ENCODE results near the gene GPR34.
"Not testable (repeated sequence)": the region's sequence is repeated elsewhere in the genome, so short reads cannot be mapped to it uniquely, and the experiment has no call there.

The GPR34 gene

DNA sequence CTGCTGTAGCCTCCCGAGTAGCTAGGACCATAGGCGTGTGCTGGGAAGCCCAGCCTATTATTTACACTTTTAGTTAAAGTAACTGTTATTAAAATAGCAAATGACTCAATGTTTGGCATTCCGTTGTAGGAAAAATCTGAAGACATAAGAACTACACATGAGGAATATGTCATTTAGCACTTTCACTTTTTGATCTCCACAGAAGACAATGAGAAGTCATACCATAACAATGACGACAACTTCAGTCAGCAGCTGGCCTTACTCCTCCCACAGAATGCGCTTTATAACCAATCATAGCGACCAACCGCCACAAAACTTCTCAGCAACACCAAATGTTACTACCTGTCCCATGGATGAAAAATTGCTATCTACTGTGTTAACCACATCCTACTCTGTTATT lies 6.7 kb downstream of the GPR34 start:
- no peak for DNase-seq (ENCODE audit: low read depth)

DNA sequence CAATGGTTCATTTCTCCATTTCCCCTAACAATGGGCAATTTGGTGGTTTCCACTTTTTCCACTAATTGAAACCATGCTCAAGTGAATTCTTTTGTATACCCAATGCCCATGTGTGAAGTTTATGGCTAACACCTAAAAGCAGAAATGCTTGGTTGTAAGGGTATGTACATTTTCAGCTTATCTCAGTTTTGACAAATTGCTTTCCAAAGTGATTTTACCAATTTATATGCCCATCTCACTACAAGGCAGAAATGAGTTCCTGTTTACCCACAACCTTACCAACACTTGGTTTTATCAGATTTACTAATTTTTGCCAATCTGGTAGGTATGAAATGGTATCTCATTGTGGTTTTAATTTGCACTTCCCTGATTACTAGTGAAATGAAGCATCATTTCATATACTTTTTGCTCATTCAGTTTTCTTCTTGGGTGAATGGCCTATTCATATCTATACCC lies 14.8 kb downstream of the GPR34 start:
- no peak for DNase-seq (ENCODE audit: low read depth)

DNA sequence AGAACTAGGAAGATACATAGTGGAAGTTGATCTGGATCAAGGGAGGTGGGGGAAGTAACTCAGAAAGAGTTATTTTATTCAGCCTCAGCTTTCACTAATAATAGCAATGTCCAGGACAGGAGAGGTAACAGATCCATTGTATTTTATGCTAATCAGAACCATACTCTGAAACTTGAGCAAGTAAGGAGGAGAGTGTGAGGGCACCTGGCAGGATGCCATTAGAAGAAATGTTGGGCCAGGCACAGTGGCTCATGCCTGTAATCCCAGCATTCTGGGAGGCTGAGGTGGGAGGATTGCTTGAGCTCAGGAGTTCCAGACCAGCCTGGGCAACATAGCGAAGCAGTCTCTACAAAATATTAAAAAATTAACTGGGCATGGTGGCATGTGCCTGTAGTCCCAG lies 16.3 kb downstream of the GPR34 start:
- no peak for DNase-seq (ENCODE audit: low read depth)

DNA sequence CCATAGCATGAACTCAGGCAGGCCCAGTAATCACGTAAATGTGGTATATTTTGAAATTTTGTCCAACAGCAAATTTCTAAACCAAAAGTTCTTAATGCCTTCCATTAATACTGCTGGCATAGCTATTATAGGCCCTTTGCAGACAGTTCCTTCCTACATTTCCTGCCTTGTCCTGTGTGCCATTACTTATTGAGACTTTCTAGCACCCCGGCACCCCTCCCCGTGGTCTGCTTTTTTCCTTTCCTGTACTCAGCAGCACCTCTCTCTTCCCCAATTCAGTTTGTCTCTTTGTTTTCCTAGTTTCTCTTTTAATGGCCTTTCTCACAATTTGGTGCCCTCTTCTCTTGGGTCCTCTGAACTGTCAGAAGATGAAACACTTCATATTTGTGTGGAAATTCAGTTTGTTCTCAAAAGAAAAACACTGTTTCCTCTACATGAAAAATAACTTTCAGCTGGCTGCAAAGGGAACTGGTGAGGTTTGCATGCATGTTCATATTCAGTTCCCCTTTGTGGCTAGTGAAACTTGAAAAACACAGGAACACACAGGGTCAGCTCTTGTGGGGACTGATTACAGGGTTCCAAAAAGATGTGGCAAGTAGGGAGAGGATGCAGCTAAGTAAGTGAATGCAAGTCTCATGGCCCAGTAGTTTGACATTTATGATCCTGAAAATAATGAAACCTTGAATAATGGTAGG lies 17.1 kb downstream of the GPR34 start:
- DNase-seq (ENCODE audit: low read depth), result no peak

DNA sequence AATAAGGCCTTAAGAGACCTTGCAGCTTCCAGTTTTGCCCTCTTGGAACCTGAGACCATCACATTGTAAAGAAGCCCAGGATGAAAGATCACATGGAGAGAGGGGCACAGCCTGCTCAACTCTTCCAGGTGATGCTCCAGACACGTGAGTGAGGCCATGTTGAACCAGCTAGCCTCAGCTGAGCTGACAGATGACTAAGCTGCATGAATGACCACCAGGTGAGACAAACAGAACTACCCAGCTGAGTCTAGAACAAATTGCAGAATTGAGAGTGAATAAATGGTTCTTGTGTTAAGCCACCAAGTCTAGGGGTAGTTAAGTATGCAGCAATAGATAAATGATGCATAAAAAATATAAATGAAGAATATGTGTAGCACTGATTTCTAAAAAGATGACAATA lies 18.4 kb downstream of the GPR34 start:
- no peak for DNase-seq (ENCODE audit: low read depth)

DNA sequence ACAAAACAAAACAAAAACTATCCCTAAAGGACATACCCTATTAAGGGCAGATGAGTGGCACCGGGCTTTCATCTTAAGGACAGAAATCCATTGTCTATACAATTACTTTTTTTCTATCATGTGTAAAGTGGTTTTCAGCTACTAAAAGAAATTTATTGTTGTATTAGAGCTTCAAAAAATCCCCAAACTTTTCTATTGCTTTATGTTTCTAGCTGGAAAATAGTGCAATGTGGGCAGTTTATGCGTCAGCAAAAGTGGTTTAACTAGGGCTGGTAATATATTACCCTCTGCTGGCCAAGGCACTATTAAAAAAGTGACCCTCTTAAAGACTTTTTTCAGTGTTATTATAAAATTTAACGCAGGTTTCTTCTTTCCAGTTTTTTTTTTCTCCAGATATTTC lies 19.7 kb downstream of the GPR34 start:
- DNase-seq (ENCODE audit: low read depth), result no peak

DNA sequence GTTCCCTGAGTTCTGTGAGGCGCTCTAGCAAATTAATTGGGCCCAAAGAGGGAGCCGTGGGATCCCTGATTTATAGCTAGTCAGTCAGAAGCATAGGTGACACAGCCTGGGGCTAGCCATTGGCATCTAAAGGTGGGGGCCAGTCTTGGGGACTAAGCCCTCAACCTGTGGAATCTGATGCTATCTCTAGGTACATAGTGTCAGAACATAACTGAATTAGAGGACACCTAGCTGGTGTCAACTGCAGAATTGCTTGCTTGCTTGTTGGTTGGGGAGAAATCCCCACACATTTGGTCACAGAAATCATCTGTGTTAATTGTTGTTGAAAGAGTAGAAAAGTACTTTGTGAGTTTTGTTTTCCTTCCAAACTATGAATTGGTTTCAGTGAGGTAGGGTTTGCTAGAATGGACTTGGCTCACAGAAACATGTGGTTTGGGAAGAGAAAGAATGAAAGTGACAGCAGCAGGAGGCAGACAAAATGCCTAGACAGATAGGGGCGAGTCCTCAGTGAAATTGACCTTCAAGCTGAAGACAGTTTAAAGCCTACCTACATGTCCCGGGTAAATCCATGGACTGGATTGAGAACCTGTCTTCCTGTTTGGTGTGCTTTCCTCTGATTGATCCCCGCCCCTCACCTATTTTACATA lies 22.4 kb downstream of the GPR34 start:
- no peak for DNase-seq (ENCODE audit: low read depth)

DNA sequence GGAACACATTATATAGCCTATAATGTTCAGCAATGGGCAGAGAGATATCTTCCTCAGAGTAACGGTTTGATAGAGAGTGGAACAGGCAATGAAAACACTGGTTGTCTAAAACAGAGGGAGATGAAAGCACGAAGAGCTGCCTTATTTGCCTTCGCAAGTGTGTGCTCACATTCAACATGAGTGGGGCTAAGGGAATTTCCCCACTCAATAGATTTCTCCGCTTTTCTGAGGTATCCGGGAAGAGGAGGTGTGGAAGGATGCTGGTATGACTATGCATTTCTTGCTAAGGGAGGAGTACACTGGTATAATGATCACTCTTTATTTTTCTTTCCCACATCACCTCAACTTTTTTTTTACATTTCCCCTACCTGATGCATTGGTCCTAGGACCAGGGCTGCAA lies 27.4 kb downstream of the GPR34 start:
- no peak for DNase-seq (ENCODE audit: low read depth)

DNA sequence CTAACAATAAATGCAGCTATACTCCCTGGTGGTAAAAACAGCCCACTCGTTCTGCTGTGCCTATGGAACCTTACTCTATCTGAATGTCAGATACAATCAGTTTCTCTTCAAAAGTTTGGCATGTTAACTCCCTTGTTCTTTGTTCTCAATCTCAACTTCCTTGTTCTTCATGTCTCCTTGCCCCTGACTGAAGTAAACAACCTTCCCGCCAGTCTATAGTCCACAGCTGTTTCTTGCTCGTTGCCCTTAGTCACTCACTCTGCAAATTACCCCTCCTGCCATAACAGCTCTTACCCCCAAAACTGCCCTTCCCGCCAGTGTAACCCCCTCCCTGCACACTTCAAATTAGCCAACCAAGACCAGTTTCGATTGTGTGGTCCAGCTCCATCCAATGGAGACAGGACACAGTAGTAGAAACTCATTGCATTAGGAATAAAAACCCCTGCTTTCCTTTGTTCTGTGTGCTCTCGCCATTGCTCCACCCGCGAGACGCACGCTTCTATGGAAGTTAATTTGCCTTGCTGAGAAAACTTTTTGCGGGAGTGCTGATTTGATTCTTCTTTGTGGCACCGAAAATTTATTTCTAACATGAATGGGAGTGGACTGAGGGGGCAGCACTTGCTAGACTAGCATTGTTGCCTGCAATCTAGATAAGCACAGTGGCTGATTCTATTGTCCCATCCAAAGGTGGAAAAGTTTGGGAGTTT lies 28.1 kb downstream of the GPR34 start:
- DNase-seq (ENCODE audit: low read depth), result no peak

DNA sequence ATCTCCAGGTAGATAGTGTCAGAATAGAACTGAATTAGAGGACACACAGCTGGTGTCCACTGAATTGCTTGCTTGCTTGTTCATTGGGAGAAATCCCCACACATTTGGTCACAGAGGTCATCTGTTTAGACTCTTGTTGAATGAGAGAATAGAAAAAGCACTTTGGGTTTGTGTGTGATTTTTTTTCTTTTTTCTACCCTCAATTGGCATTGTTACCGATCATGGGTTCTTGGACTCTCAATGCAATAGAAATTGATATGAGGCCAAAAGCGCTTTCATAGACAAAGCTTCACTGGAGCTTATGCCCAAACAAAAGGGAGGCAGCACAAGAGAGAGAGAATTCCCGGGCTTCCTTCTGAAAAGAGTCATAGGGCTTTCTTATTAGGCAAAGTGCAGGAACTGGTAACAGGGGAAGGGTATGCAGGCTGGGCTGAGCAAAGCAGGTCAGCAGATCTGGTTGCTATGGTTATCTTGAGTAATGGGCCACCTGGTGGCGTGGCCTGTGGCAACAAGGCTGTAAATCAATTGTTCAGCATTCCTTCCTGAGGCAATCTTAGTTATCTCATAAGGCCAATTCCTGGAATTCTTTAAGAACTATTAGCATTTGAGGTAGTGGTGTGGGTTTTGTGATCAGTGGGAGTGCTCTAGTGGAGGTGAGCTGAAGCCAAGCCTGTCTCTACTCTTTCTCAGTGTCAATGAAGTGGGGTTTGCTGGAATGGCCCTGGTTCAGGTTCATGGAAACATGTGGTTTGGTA lies 29.9 kb downstream of the GPR34 start:
- no peak for DNase-seq (ENCODE audit: low read depth)

DNA sequence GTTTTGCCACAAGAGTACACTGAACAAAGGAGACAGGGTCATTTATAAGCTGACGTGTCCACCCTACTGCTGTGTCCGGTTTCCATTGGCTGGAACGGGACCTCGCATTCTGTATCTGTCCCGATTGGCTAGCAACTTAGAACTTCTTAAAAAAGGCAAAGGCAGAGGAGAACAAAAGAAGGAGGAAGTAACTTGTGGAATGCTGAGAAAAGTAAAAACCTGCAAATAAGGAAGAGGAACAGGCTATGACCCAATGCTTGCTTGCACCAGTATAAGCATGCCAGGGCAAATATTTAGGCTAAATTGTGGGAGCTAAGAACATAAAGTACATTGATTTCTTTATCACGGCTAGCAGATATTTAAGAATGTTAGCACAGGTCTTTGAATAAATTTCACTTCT lies 30.8 kb downstream of the GPR34 start:
- DNase-seq (ENCODE audit: low read depth), result not testable (repeated sequence)

DNA sequence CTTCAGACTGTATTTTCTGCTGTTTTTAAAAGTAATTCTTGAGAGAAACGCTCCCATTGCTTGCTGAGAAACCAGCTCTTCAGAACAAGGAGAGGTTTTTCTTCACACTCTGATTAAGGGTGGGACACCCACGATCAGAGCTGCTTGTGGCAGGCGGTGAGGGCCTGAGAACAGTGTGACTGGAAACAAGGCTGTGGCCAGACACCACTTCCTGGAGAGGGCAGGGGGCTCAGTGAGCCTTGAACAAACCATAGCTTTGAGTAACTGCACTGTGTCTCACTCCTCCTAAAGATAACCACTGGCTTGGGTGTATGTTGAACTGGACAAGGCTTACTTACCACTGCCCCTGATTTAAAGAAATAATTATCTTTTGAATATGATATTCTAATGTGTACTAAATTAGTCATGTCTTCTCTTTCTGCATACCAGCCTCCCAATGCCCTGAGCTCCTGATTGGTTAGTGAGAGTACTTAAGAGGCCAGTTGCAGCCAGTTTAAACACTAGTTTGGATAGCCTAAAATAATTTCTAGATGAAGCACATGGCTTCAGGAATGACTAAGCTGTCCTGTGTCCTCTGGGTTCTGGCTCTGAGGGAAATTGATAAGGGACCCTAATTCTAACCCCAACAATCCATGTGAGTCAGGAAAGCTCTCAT lies 31.5 kb downstream of the GPR34 start:
- DNase-seq (ENCODE audit: low read depth), result no peak

DNA sequence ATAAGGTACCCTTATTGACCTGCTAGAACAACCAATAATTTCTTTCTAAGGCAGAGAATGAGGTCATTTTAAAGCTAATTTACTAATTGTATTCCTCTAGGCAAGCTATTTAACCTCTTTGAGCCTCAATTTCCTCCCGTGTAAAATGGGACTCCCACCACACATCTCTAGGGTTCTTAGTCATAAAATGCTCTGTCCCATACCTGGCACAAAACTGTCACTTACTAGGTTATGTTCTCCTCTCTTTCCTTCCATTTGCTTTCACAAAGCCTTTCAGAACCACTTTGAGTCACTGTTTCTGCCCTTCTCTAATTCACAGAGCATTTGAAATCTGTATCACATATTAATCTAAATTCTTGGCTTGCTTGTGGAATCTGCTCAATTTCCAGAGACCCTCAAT lies 32.8 kb downstream of the GPR34 start:
- DNase-seq (ENCODE audit: low read depth), result no peak

DNA sequence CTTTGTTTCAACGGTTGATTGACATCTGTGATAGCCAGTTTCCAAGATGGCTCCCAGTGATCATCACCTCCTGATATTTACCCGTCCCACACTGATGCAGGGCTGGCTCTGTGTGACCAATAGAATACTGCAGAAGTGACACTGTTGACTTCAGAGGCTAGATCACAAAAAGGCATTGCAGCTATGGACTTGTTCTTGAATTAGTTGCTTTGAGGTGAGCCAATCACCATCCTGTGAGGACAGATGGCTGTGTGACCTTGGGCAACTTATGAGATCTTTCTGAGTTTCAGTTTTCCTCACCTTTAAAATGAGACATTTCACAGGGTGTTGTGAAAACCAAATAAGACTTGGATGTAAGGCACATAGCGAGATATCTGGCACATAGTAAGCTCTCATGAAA lies 33.4 kb downstream of the GPR34 start:
- DNase-seq (ENCODE audit: low read depth), result no peak

DNA sequence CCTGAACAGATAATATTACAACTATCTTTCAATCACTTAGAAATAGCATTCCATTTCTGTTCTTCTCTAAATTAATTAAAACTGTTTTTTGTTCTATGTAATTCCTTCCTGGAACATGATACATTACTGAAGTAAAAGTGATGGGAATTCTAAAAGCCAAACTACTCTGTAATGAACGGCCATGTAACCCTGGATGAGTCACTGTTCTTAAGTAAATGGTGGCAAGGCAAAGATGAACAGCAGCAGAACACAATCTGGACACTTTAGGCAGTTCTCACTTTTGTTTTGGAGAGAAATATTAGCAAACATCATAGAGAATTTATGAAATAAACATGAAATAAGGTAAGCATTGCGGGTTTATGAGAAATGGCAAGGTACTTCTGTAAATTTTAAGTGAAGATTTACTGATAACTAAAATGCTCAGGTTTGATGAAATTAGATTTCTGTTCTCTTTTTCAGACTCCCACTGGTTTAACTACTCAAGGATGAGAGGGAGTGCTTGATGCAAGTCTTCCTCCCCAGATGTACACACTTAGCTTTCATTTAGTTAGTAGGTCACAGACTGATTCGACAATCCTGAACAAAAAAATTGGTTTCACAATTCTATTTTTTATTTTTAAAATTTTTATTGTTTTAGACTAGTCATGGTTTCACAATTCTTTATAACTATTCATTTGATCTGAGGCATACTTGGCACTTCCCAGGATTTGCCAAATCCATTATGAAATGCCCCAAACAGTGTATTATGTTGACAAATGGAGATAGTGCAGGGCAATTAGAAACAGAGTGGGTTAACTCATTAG lies 34.2 kb downstream of the GPR34 start:
- no peak for DNase-seq (ENCODE audit: low read depth)

DNA sequence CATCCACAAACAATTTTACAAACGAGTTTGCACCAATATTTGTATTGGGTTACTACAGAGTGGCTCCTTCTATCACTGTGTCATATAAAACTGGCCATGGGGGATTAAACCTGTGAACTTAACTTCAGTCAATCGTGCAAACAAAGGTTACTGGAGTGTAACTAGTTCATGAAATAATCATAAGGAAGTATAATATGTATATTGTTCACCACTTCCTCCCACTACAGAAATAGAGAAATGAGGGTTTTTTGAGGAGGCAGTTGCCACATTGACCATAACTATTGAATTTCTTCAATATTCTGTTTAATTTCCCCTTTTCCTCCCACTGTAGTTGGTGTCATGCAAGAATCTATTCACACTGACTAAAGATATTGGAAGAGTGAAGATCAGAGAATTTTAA lies 35.1 kb downstream of the GPR34 start, which contains the start of gene GPR82:
Gene GPR82, plus strand, starts transcription at position 356 of the 400 bp plus-strand sequence. CDS start 2,846 bp downstream, outside the sequence.
- no peak for DNase-seq (ENCODE audit: low read depth)

DNA sequence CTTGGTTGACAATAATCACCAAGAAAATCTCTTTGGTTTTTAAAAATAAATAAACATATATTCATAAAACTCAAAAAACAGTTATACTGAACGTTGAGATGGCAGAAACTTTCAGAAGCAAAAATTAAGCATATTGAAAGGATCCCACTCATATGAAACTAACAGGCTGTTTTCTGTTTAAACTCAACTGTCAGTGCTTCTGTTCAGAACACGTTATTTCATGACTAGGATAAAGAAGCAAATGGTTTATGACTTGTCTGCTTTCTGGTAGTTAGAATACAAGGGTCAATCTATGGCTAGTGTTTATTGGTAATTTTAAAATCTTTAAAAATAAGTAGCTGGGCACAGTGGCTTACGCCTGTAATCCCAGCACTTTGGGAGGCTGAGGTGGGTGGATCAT lies 39.4 kb downstream of the GPR34 start:
- no peak for DNase-seq (ENCODE audit: low read depth)

DNA sequence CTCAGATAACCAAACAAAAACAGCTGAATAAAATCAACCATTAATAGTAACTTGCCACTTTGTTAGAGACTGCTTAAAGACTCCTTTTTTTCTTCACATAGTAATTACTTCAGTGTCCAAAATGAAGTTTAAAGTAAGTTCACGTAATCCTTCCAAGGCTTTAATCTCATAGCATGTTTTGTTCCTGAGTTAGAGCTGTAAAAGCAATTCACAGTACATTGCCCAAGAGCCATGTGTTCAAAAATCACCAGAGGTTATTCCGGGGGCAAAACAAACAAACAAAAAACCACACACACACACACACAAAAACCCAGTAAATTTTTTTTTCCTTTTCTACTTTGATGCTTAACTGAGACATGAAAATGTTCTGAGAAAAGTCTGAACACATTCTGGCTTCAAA lies 41.3 kb downstream of the GPR34 start:
- no peak for DNase-seq (ENCODE audit: low read depth)

DNA sequence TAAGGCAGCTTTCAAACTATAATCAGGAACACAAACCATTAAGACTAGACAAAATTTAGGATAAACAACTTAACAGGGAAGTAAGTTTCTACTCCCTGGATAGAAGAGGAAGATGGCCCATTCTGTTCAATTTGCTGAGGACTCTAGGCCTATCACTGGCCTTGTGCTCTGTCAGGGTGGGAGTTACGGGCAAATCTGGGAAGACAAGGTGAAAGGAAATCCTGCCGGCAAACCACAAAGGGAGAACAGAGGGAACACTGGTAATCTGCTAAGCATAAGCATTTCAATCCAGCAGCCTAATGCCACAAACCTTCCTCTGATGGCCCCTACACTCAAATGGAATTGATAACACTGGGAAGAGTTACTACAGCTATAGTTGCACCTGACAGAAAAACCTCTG lies 43.5 kb downstream of the GPR34 start:
- DNase-seq (ENCODE audit: low read depth), result no peak

DNA sequence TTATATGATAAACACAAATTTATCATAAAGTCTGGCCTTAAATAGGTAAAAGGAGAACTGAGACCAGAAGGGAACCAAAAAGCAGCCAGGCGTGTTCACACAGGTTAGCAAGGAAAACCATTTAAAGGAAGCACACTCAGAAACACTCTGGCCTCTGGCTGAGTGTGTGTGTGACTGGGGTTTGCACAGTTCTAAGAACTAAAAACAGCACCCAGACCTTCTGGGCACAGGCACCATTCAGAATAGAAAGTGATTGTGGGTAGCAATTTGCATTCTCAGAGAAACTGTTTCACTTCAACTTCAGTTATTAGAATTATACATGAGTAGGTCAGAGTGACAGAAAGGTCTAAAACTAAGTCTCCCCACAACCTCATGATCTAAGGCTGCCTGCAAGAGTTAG lies 45.2 kb downstream of the GPR34 start:
- DNase-seq (ENCODE audit: low read depth), result no peak

DNA sequence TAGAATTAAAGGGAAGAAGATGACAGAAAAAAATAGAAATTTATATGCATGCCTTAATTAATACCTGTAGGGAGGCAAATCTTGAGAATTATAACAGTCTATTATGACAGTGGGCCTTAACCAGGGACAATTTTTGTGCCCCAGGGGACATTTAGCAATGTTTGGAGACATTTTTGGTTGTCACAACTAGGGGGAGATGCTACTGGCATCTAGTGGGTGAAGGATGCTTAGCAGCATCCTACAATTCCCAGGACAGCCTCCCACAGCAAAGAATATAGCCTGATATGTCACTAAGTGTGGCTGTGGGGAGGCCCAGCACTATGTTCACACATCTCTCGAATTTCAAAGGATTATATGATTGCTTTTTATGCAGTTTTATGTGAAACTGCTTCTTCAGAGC lies 45.8 kb downstream of the GPR34 start:
- no peak for DNase-seq (ENCODE audit: low read depth)

Data from activated T-helper 1 cell treated with Interleukin-2 at 50 U/mL for 16 hours (primary cell).